GM19455 (cell line): ENCODE data around the gene GTPBP4.
"Not testable (repeated sequence)": the region's sequence is repeated elsewhere in the genome, so short reads cannot be mapped to it uniquely, and the experiment has no call there.

Experiments
- ATAC-seq: cut with Tn5 transposase; IDR thresholded peaks from one replicate; pipeline ENCODE4 v1.9.1; 2021; ENCODE audit not compliant: unreplicated experiment

The GTPBP4 gene

DNA sequence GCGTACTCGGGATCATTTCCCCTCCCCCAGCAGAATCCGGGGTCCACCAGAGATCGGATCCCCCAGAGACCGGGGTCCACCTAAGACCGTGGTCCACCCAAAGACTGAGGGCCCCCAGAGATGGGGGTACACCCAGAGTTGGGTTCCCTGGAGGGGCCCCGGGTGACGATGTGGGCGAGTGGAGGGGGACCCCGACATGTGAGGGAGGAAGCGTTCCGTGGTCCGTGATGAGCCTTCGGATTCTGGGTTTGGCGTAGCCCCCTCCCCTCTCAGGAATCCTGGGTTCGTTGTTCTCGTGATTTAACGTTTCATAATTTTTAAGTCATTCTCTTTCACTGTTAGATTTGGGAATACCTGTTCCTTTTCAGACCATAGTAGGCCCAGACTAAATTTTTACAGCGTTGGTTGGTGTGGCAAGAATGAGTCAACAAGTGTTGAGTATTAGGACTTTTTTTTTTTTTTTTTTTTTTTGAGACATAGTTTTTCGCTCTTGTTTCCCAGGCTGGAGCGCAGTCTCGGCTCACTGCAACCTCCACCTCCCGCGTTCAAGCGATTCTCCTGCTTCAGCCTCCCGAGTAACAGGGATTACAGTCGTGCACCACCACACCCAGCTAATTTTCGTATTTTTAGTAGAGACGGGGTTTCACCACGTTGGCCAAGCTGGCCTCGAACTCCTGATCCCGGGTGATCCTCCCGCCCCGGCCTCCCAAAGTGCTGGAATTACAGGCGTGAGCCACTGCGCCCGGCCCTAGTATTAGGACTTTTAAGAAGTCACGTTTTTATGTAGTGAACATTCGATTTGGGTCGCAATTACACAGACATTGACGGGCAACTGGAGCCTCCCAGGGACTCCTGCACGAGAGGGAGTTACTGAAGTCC is 672 bp downstream of the GTPBP4 start:
- ATAC-seq: peak; percentile 4

DNA sequence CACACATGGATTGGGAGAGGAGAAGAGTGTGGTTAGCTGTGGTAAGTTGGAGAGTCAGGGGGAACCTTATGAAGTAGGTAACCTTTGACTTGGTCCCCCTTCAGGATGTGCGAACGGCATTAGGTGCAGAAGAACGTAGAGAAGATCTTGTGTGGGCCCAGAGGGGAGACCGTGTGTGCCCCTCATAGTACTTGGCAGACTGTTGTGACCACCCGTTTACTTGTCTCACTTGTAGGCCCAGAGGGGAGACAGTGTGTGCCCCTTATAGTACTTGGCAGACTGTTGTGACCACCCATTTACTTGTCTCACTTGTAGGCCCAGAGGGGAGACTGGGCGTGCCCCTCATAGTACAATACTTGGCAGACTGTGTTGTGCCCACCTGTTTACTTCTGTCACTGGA is 2.6 kb downstream of the GTPBP4 start:
- no peak for ATAC-seq

- no peak for ATAC-seq
Observed at GRCh38 chr10:992467-992866, 4.2 kb downstream of the GTPBP4 start.

- no peak for ATAC-seq
Observed at GRCh38 chr10:992871-993270, 4.6 kb downstream of the GTPBP4 start.

DNA sequence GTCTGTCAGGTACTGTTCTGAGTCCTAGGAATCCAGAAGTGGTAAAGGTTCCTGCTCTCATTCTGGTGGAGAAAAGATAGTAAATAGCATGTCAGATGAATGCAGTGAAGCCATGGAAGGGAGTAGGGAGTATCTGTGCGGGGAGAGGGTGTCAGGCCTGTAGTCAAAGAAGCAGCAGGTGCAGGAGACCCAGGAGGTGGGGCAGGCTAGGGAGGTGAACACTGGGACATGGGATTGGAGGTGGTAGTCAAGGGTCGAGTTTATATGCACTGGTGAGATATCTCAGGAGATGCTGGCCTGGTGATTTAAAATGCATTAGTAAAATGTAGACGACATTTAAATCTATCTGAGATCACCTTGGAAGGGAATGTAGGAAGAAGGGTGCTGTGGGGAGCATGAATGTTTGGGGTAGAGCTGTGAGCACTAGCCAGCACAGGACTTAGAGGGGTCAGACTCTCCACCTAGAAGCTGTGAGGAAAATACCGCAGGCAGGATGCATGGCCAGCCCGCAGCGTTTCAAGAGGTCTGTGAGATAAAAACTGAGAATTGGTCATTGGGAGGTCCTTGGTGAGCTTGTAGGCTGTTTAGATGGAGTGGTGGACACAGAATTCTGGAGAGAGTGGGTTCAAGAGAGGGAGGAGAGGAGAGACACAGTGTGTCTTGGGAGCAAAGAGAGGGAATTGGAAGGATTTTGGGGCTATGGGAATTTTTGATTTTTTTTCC is 6.8 kb downstream of the GTPBP4 start:
- no peak for ATAC-seq

GRCh38 chr10:995559-995926 is 7.3 kb downstream of the GTPBP4 start:
- no peak for ATAC-seq

DNA sequence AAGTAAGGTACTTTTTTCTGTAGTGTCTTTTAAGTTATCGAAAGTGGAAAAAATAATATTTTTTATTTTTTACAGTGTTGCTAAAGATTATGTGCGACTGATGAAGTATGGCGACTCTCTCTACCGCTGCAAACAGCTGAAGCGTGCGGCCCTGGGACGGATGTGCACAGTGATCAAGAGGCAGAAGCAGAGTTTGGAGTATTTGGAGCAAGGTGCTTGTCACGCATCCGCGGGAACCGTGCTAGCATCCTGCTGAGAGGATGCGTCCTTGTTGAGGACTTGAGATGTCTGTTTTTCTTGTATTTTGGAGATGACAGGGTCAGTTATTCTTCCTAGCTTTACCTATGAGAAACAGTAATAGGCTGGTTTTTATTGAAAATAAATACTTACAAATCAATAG is 7.8 kb downstream of the GTPBP4 start:
- ATAC-seq: no peak

DNA sequence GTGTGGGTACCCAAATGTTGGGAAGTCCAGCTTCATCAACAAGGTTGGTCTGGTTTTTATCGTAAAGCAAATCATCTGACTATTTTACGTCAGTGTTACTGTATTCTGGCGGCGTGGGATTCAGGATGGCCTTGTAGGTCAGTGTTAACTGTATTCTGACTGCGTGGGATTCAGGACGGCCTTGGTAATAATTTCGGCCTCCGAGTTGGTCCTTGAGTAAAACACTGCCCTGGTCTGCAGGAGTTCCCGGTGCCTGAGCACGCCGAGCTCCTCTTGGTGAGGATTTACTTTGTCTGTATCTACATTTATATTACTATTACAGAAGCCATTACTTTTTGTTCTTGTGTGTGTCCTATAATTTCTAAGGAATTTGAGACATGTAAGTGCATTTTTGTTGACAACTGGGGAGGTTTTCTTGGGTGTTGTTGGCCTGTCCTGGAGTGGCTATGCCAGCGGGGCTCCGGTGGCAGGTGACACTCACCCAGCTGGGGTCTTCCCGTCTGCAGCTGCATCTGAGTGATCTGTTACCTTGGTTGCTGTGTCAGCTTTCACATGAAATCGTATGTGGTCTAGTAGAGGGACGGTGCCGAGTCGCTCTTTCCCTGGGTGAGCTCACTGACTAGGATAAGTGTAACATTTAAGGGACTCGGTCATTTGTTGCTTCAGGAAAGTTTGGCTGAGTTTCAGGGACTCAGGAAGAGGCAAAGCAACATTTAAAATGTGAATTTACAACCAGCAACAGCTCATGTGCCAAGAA is 9.2 kb downstream of the GTPBP4 start:
- ATAC-seq: no peak

GRCh38 chr10:1002425-1003006 is 14.3 kb downstream of the GTPBP4 start:
- no peak for ATAC-seq

DNA sequence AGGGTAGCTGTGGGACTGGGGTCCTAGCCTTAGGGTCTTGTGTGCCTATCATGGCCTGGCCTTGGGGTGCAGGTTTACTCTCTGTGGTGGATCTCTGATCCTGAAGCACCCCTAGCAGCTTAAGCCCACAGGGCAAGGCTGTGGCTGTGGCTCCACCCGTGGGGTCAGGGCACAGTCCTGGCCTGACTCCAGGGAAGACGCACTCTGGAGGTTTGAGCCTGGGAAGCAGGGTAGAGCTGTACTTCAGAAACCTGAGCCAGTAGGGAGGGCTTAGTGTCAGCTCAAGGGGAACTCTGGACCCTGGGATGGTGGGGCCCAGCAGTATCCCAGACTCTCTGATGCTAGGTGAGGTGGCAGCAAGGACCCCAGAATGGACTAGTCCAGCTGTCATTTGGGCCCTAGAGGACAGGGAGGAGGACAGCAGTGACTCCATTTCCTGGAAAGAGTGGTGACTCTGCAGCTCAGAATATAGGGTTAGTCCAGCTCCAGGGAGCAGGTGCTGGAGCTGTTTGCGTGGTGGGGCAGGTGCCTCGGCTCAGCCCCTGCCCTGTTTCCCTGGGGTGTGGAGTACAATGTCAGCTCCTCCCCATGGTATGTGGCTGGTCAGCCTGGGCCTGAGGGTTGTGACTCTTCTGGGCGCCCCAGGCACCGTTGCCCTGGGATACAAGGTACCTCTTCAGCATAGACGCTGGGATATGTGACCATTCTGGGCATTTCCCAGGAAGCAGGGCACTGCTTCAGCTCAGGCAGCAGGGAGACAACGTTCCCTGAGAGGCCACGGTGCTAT is 15.8 kb downstream of the GTPBP4 start:
- ATAC-seq: no peak

GRCh38 chr10:1006573-1006972 is 18.3 kb downstream of the GTPBP4 start:
- ATAC-seq: no peak

- ATAC-seq: no peak
Observed at GRCh38 chr10:1007583-1007982, 19.3 kb downstream of the GTPBP4 start.

DNA sequence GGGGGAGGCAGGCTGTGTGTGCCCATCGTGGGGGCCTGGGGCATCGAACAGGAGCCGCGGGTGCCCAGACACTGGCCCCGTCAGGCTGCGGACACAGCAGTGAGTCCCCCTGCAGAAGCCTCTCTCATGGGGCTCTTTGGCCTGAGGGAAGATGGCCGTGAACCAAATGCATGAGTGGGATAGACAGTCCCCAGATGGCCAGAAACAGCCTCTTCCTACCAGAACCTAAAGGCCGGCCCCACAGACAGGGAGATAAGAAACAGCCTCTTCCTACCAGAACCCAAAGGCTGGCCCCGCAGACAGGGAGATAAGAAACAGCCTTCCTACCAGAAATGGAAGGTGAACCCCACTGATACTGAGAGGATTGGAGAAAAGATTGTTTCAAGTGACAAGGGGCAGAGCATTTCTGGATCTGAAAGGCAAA is 20.8 kb downstream of the GTPBP4 start:
- ATAC-seq: no peak

DNA sequence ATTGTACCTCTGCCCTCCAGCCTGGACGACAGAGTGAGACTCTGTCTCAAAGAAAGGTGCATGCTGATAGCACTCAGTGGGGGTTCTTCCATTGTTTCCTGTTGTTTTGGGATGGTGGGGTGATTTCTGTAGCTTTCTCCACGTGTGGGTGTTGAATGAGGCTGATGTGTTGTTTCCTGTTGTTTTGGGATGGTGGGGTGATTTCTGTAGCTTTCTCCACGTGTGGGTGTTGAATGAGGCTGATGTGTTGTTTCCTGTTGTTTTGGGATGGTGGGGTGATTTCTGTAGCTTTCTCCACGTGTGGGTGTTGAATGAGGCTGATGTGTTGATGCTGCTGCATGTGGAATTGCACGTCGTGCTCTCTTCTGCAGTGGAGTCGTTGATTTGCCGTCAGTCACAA is 21.7 kb downstream of the GTPBP4 start:
- not testable (repeated sequence) for ATAC-seq

- no peak for ATAC-seq
Observed at GRCh38 chr10:1010703-1011102, 22.5 kb downstream of the GTPBP4 start.

- ATAC-seq: no peak
Observed at GRCh38 chr10:1011696-1012095, 23.5 kb downstream of the GTPBP4 start.

DNA sequence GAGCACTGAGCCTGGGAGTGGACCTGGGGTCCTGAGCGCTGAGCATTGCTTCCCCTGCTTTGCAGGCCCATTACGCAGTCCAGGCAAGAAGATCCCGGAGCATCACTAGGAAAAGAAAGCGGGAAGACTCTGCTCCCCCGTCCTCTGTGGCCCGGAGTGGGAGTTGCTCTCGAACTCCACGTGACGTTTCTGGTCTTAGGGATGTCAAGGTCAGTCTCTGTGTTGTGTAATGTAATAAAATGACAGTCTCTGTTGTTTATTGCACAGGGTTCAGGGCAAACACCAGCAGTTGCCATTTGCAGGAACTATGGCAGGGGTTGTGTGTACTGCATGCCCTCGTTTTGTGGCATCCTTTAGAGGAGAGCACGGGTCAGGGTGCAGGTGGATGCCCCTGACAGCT is 27.5 kb downstream of the GTPBP4 start:
- ATAC-seq: no peak

DNA sequence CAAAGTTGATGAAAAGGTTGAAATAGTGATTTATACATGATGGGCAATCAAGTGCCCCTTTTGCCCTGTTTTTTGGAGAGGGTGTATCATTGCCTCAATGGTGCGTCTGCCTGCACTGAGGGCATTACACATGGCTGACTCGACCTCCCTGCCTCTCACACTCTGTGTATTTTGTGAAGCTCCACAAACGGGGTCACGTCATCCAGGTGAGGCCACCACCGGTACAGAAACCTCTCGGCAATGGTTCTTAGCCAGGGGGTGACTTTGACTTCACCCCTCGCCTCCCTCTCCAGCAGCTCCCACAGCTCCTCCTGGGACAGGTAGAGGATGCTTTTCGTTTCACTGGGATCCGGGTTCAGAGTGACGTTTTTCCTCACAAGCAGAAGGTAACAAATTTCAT is 31.1 kb downstream of the GTPBP4 start:
- no peak for ATAC-seq

DNA sequence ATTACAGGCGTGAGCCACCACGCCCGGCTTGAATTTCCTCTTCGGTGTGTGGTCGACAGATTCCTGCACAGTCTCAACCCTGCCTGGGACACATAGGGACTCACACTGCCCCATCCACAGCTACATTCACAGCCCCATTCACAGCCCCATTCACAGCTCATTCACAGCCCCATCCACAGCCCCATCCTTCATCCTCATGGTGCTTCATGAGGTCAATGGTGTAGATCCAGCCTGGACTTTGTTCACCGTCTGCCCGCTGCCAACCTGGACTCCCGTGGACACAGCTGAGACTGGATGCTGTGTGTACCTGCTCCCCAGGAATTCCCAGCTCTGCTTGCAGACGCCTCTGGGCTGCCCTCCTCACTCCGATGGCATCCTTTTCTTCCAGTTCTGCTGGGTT is 32.2 kb downstream of the GTPBP4 start:
- no peak for ATAC-seq

GRCh38 chr10:1020958-1021357 is 32.7 kb downstream of the GTPBP4 start:
- no peak for ATAC-seq

GRCh38 chr10:1022413-1022812 is 34.2 kb downstream of the GTPBP4 start:
- ATAC-seq: no peak
